Small intestine (tissue), 7 donors: ENCODE data around the gene JMJD6. TPM values are rescaled to one million over a fixed set of nuclear protein-coding genes. Genes with fewer than 3 reads are reported as not detected.

Experiments
- DNase-seq, 2 donors: peaks; one replicate each; pipeline versions ENCODE4 v3.0.0 to v3.0.0-alpha.2; 2013
- FAIRE-seq: peaks from 2 replicates; lab custom pipeline; 2012; peaks lifted over from hg19 to GRCh38; lab: Jason Lieb, UNC
- H3K27ac ChIP-seq, 3 donors: one replicate each; pipeline ENCODE4 v1.5.1; 2013; ENCODE audit warnings: low read length in 2 of 3, mild to moderate bottlenecking in 2 of 3, control low read depth in 1 of 3, inconsistent platforms in 1 of 3, low read depth in 1 of 3, moderate library complexity in 1 of 3
- H3K27me3 ChIP-seq, 3 donors: one replicate each; pipeline ENCODE4 v1.6.1; 2013; ENCODE audit warnings: low read length in 3 of 3, inconsistent platforms in 1 of 3; ENCODE audit not compliant: control insufficient read depth in 3 of 3, insufficient read depth in 3 of 3
- H3K36me3 ChIP-seq, 3 donors: one replicate each; pipeline ENCODE4 v1.6.1; 2013; ENCODE audit warnings: low read length in 3 of 3, inconsistent platforms in 1 of 3, low read depth in 1 of 3, mild to moderate bottlenecking in 1 of 3, moderate library complexity in 1 of 3; ENCODE audit not compliant: control insufficient read depth in 3 of 3, insufficient read depth in 2 of 3
- H3K4me1 ChIP-seq, 3 donors: one replicate each; pipeline ENCODE4 v1.6.1; 2013; ENCODE audit warnings: low read length in 2 of 3, inconsistent platforms in 1 of 3, low read depth in 1 of 3, mild to moderate bottlenecking in 1 of 3, moderate library complexity in 1 of 3; ENCODE audit not compliant: control insufficient read depth in 3 of 3, insufficient read depth in 2 of 3
- H3K4me3 ChIP-seq, 3 donors: one replicate each; pipeline ENCODE4 v1.5.1; 2013; ENCODE audit warnings: low read length in 3 of 3, control low read depth in 1 of 3, inconsistent platforms in 1 of 3, low read depth in 1 of 3, mild to moderate bottlenecking in 1 of 3, moderate library complexity in 1 of 3
- H3K9me3 ChIP-seq, 2 donors: one replicate each; pipeline ENCODE4 v1.6.1; 2013; ENCODE audit warnings: low read depth in 1 of 2, low read length in 1 of 2; ENCODE audit not compliant: control insufficient read depth in 2 of 2, insufficient read depth in 1 of 2
- WGBS, 3 donors: extraction: QIAGEN DNeasy Blood & Tissue Kit; methylation state at CpG; one replicate each; pipeline ENCODE4 v1.1.7; 2013; 5-methylcytosine and 5-hydroxymethylcytosine counted together
- polyA plus RNA-seq, 4 donors: library from polyadenylated mRNA; stranded (reverse) in 3 of 4; unstranded in 1 of 4; fragments of 200-250 nt in 3 of 4; fragments of 120-200 nt in 1 of 4; gene quantifications; one replicate each; pipeline versions ENCODE4 v1.2.1 to v1.2.3, GENCODE V29; 2013
- donor health status: healthy with polysubstance abuse.
- donor health status: control.
- donor health status: control.
- donor health status: Bipolar disorder and iron deficiency.
- donor health status: healthy.

The JMJD6 gene
- polyA plus RNA-seq, 4 donors: 24.2 to 56.6 (median 39.1) TPM

GRCh38 chr17:76678330-76678729 is 48.1 kb downstream of the JMJD6 start:
- H3K4me1 ChIP-seq: peaks cover 0 to 5% (median 0%) of the 10 kb centered on the region in 3 donors
- DNase-seq (peak; percentile 47 to 70), FAIRE-seq (no peak)
- H3K36me3 ChIP-seq: peaks cover 0 to 26% (median 0%) of the 10 kb centered on the region in 3 donors
- no peaks in the 10 kb centered on the region for H3K9me3 ChIP-seq
- no peaks in the 10 kb centered on the region for H3K27me3 ChIP-seq
- no peak overlapping the region for H3K27ac ChIP-seq
- 35 to 55% (median 42%) methylated on average over 12 of the region's 12 CpGs for WGBS, 3 donors
- H3K4me3 ChIP-seq: no peak overlapping the region

DNA sequence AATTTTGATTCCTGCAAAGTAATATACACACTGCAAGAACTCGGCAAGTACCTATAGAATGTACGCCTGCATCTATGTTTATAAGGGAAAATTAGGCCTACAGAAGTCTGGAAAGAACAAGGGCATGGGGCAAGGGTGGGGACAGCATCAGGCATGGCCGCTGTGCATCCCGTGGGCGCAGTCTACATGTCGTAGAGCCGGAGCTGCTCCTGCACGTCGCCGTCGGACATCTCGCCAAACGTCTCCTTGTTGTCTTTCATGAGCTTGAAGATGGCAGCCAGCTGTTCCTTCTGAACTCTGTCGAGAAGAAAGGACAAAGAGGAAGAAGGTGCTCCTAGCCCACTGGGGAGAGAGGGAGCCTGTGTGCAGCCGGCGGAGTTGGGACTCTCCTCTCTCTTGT is 49.0 kb downstream of the JMJD6 start:
- DNase-seq (no peak), FAIRE-seq (no peak)
- 87 to 94% (median 91%) methylated on average over 16 of the region's 16 CpGs for whole genome bisulfite sequencing, 3 donors
- no peaks in the 10 kb centered on the region for H3K27me3 ChIP-seq
- peaks cover 0 to 17% (median 0%) of the 10 kb centered on the region in 3 donors for H3K36me3 ChIP-seq
- no peaks in the 10 kb centered on the region for H3K9me3 ChIP-seq
- no peak overlapping the region for H3K4me3 ChIP-seq
- no peak overlapping the region for H3K27ac ChIP-seq
- H3K4me1 ChIP-seq: peaks cover 0 to 14% (median 0%) of the 10 kb centered on the region in 3 donors

DNA sequence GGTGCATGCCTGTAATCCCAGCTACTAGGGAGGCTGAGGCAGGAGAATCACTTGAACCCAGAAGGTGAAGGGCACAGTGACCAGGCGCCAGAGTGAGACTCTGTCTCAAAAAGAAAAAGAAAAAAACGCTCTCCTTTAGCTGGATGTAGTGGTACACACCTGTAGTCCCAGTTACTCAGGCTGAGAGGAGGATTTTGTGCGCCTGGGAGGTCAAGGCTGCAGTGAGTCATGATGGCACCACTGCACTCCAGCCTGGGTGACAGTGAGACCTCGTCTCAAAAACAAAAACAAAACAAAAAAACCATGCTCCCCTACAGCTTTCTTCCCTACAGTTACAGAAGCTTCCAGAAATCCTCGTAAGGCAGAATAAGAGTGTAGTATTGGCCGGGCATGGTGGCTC is 49.8 kb downstream of the JMJD6 start:
- Histone ChIP-seq H3K4me1 (peaks cover 0 to 16% (median 0%) of the 10 kb centered on the region in 3 donors), H3K9me3 (no peaks in the 10 kb centered on the region), H3K27ac (no peak overlapping the region), H3K36me3 (peaks cover 0 to 10% (median 0%) of the 10 kb centered on the region in 3 donors), H3K27me3 (no peaks in the 10 kb centered on the region), H3K4me3 (no peak overlapping the region)
- DNase-seq (no peak), FAIRE-seq (no peak)
- WGBS, 3 donors: 91 to 92% (median 92%) methylated on average over 6 of the region's 6 CpGs

DNA sequence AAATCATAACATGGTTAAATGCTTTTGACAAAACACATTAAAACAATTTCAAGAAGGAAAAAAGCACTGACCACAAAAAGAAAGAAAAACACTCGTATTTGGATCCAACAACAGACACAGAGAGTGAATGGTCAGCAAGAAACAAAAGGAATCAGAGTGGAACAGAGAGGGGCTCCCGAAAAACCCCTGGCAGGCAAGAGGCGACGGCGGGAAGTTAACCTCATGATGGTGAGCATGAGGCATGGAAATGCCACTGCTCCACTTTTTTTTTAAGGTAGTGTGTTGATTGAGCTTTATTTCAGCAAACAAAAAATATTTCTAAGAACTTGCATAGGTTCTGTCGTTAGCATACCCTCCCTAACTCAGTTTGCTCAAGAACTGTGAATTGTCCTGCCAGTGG is 50.8 kb downstream of the JMJD6 start:
- DNase-seq: no peak
- Histone ChIP-seq H3K27ac (no peak overlapping the region), H3K9me3 (no peaks in the 10 kb centered on the region), H3K4me1 (peaks cover 0 to 21% (median 0%) of the 10 kb centered on the region in 3 donors), H3K4me3 (no peak overlapping the region), H3K36me3 (peaks cover 0 to 8% (median 0%) of the 10 kb centered on the region in 3 donors), H3K27me3 (no peaks in the 10 kb centered on the region)
- no peak for FAIRE-seq
- WGBS, 3 donors: 90 to 96% (median 93%) methylated on average over 6 of the region's 6 CpGs

GRCh38 chr17:76674600-76674999 is 51.8 kb downstream of the JMJD6 start:
- FAIRE-seq: no peak
- 97 to 100% (median 97%) methylated on average over 5 of the region's 5 CpGs for WGBS, 3 donors
- H3K27ac ChIP-seq: no peak overlapping the region

GRCh38 chr17:76673729-76674128 is 52.7 kb downstream of the JMJD6 start:
- no peak overlapping the region for H3K4me3 ChIP-seq
- no peak for DNase-seq
- peak overlapping the region in 1 of 3 donors; percentile 99 for H3K27ac ChIP-seq
- H3K27me3 ChIP-seq: no peaks in the 10 kb centered on the region
- H3K9me3 ChIP-seq: no peaks in the 10 kb centered on the region
- WGBS, 3 donors: 78 to 83% (median 80%) methylated on average over 5 of the region's 5 CpGs
- H3K36me3 ChIP-seq: peaks cover 0 to 8% (median 0%) of the 10 kb centered on the region in 3 donors
- FAIRE-seq: no peak
- peaks cover 0 to 29% (median 0%) of the 10 kb centered on the region in 3 donors for H3K4me1 ChIP-seq

More at GRCh38 chr17:76674600-76674999, 51.8 kb downstream of the JMJD6 start:
- Histone ChIP-seq H3K4me1 (peaks cover 0 to 29% (median 0%) of the 10 kb centered on the region in 3 donors), H3K4me3 (no peak overlapping the region), H3K9me3 (no peaks in the 10 kb centered on the region), H3K27me3 (no peaks in the 10 kb centered on the region), H3K36me3 (peaks cover 0 to 8% (median 0%) of the 10 kb centered on the region in 3 donors)
- no peak for DNase-seq

DNA sequence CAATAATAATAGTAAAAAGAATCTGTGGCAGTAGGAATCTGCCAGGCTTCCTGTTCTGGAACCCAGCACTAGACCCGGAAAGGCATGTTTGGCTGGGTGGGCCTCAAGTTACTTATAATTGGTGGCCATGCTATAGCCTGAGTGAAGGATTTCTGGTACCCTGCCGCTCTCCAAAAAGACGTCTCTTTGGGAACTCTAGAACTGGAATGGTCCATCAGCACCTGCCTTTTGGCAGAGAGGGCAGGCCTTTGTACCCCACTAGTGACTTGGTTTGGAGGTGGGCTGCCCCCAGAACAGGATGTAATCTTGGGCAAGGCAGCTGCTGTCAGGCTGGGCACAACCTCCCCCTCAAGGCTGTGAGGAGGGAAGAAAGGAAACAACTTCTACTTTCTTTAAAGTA is 53.5 kb downstream of the JMJD6 start:
- WGBS, 3 donors: 81 to 91% (median 88%) methylated on average over 3 of the region's 3 CpGs
- no peak for DNase-seq
- Histone ChIP-seq H3K27ac (peak overlapping the region in 2 of 3 donors; percentile 88 to 99), H3K4me1 (peaks cover 0 to 29% (median 0%) of the 10 kb centered on the region in 3 donors), H3K36me3 (peaks cover 0 to 5% (median 0%) of the 10 kb centered on the region in 3 donors), H3K9me3 (no peaks in the 10 kb centered on the region), H3K27me3 (no peaks in the 10 kb centered on the region), H3K4me3 (peak overlapping the region in 1 of 3 donors; percentile 63)
- no peak for FAIRE-seq

DNA sequence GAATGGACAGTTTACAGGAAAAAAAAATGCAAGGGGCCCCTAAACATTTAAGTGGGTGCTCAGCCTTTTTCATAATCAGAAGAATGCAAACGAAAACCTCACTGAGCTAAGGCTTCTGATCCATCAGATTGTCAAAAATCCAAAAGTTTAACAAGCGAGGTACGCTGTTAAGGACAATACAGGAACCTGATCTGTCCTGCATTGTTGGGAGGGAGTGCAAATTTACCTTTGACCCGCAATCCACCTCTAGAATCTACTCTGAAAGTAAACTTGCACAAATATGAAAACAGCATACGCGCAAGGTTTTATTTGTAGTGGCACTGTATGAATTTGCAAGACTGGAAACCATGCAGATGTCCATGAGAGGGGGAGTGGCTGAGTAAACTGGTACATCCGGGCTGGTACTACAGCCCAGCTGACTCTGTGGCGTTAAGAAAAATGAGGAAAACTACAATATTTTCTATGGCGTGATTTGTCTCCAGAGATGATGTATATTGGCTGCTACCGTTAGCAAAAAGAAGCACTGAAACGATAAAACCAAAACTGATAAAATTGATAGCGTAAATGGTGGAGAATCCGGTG is 54.0 kb downstream of the JMJD6 start:
- DNase-seq (peak; percentile 72 to 77), FAIRE-seq (no peak)
- Histone ChIP-seq H3K4me1 (peaks cover 0 to 29% (median 0%) of the 10 kb centered on the region in 3 donors), H3K27ac (peak overlapping the region; percentile 88 to 99 (median 90)), H3K9me3 (no peaks in the 10 kb centered on the region), H3K27me3 (no peaks in the 10 kb centered on the region), H3K4me3 (peak overlapping the region in 2 of 3 donors; percentile 63 to 68), H3K36me3 (peaks cover 0 to under 1% (median 0%) of the 10 kb centered on the region in 3 donors)
- 14 to 39% (median 26%) methylated on average over 13 of the region's 13 CpGs for WGBS, 3 donors
